Ishikawa (cell line): ENCODE measurements around the gene KDM1A.

Experiments
- CEBPB ChIP-seq: IDR thresholded peaks from 2 replicates; pipeline ENCODE4 v1.6.1; 2012
- CREB1 ChIP-seq: IDR thresholded peaks from 2 replicates; pipeline ENCODE4 v1.6.1; 2012; ENCODE audit warnings: low read depth
- EGR1 ChIP-seq: IDR thresholded peaks from 2 replicates; pipeline ENCODE4 v1.6.1; 2012
- EP300 ChIP-seq: IDR thresholded peaks from 2 replicates; pipeline ENCODE4 v1.6.1; 2012; ENCODE audit warnings: borderline replicate concordance
- FOXM1 ChIP-seq: IDR thresholded peaks from 2 replicates; pipeline ENCODE4 v1.6.1; 2012; ENCODE audit warnings: low read depth, borderline replicate concordance
- NFIC ChIP-seq: IDR thresholded peaks from 2 replicates; pipeline ENCODE4 v1.6.1; 2012
- RAD21 ChIP-seq: IDR thresholded peaks from 2 replicates; pipeline ENCODE4 v1.6.1; 2012; ENCODE audit warnings: low read depth
- TAF1 ChIP-seq: IDR thresholded peaks from 2 replicates; pipeline ENCODE4 v1.6.1; 2012; ENCODE audit warnings: low read depth, mild to moderate bottlenecking
- TCF12 ChIP-seq: IDR thresholded peaks from 2 replicates; pipeline ENCODE4 v1.6.1; 2012; ENCODE audit warnings: low read depth
- TEAD4 ChIP-seq: IDR thresholded peaks from 2 replicates; pipeline ENCODE4 v1.6.1; 2012
- YY1 ChIP-seq: IDR thresholded peaks from 2 replicates; pipeline ENCODE4 v1.6.1; 2012; ENCODE audit warnings: low read depth
- ZBTB7A ChIP-seq: IDR thresholded peaks from 2 replicates; pipeline ENCODE4 v1.6.1; 2012; ENCODE audit warnings: low read depth
- TF ChIP-seq, protein P1 (sequence below): IDR thresholded peaks from 2 replicates; pipeline ENCODE4 v1.6.1; 2012
- TF ChIP-seq, protein P2 (sequence below): IDR thresholded peaks from 2 replicates; pipeline ENCODE4 v1.6.1; 2012
- TF ChIP-seq, protein P3 (sequence below): IDR thresholded peaks from 2 replicates; pipeline ENCODE4 v1.6.1; 2012; ENCODE audit warnings: low read depth, mild to moderate bottlenecking

The KDM1A gene

DNA sequence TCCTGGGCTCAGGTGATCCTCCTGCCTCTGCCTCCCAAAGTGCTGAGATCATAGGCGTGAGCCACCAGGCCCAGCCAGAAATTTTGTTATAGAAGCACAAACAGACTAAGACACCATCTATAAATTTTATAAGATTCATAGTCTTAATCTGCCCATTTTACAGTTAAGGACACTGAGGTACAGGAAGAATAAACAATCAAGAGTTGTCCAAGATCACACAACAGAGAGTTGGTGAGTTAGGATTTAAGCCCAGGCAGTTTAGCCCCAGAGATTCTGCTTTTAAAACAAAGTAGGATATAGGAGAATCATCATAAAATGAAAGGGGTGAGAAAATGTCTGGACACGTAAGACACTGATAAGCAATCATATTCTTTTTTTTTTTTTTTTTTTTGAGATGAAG is 10.4 kb upstream of the KDM1A start:
- no peak for TF ChIP-seq TEAD4

GRCh38 chr1:23013657-23014056 is 5.6 kb upstream of the KDM1A start:
- TF ChIP-seq, protein P1, sequence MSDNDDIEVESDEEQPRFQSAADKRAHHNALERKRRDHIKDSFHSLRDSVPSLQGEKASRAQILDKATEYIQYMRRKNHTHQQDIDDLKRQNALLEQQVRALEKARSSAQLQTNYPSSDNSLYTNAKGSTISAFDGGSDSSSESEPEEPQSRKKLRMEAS, result no peak
- no peak for TF ChIP-seq ZBTB7A
- TF ChIP-seq, protein P2, sequence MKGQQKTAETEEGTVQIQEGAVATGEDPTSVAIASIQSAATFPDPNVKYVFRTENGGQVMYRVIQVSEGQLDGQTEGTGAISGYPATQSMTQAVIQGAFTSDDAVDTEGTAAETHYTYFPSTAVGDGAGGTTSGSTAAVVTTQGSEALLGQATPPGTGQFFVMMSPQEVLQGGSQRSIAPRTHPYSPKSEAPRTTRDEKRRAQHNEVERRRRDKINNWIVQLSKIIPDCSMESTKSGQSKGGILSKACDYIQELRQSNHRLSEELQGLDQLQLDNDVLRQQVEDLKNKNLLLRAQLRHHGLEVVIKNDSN, result no peak
- no peak for TF ChIP-seq YY1
- no peak for TF ChIP-seq TCF12
- no peak for TF ChIP-seq FOXM1
- no peak for TF ChIP-seq TEAD4
- TF ChIP-seq, protein P3, sequence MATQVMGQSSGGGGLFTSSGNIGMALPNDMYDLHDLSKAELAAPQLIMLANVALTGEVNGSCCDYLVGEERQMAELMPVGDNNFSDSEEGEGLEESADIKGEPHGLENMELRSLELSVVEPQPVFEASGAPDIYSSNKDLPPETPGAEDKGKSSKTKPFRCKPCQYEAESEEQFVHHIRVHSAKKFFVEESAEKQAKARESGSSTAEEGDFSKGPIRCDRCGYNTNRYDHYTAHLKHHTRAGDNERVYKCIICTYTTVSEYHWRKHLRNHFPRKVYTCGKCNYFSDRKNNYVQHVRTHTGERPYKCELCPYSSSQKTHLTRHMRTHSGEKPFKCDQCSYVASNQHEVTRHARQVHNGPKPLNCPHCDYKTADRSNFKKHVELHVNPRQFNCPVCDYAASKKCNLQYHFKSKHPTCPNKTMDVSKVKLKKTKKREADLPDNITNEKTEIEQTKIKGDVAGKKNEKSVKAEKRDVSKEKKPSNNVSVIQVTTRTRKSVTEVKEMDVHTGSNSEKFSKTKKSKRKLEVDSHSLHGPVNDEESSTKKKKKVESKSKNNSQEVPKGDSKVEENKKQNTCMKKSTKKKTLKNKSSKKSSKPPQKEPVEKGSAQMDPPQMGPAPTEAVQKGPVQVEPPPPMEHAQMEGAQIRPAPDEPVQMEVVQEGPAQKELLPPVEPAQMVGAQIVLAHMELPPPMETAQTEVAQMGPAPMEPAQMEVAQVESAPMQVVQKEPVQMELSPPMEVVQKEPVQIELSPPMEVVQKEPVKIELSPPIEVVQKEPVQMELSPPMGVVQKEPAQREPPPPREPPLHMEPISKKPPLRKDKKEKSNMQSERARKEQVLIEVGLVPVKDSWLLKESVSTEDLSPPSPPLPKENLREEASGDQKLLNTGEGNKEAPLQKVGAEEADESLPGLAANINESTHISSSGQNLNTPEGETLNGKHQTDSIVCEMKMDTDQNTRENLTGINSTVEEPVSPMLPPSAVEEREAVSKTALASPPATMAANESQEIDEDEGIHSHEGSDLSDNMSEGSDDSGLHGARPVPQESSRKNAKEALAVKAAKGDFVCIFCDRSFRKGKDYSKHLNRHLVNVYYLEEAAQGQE, result no peak
- no peak for TF ChIP-seq EGR1
- no peak for TF ChIP-seq EP300

GRCh38 chr1:23018661-23019093 is 591 bp upstream of the KDM1A start:
- TF ChIP-seq CREB1 (no peak), YY1 (no peak), TCF12 (no peak), EGR1 (no peak), ZBTB7A (no peak)
- TF ChIP-seq, protein P2, result no peak
- TF ChIP-seq, protein P3, result no peak

DNA sequence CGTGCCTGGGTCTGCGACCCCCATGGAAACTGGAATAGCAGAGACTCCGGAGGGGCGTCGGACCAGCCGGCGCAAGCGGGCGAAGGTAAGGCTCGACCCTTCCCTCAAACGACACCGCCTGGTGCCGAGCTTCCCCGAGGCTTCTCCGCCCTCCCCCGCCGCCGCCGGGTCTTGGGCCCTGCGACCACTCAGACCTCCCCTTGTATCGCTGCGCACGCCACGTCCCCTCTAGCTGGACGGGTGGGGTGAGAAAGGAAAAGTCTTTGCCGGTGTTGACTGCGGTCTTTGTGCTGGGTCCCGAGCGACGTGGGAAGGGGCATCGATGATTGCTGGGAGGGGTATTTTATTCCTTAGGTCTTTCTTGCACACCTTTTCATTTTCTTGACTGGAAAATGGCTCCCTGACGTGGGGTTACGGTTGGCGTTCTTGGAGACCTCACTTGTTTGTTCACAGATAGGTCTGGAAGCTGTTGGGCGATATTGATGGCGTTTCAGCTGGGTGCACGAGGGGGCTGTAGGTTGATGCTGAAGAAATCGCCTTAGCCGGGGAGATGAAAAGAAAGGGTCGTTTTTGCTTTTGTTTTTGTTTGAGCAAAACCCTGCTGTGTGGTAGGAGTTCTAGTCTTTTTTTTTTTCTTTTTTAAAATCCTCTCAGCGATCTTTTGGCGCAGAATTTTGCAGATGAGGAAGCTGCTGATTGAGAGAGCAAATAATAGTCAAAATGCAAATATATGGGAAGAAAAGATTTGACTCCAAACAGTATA is 776 bp downstream of the KDM1A start:
- TF ChIP-seq YY1, result peak; percentile 24; the same call in 1 of the 2 replicates
- TF ChIP-seq ZBTB7A, result peak; percentile 97
- no peak for TF ChIP-seq CREB1
- no peak for TF ChIP-seq TCF12

- no peak for TF ChIP-seq EGR1
- no peak for TF ChIP-seq FOXM1
- no peak for TF ChIP-seq CREB1
- no peak for TF ChIP-seq TCF12
- TF ChIP-seq, protein P2, result no peak
- no peak for TF ChIP-seq EP300
- TF ChIP-seq, protein P3, result no peak
- no peak for TF ChIP-seq RAD21
- no peak for TF ChIP-seq YY1
- no peak for TF ChIP-seq TEAD4
- no peak for TF ChIP-seq NFIC
- TF ChIP-seq, protein P1, result no peak
- no peak for TF ChIP-seq CEBPB
- no peak for TF ChIP-seq TAF1
- TF ChIP-seq ZBTB7A, result no peak
These were observed 1.6 kb downstream of the KDM1A start for GRCh38 chr1:23020706-23021405.
